NCI-H345 treated with DMSO at 0.1 percent for 48 hours (cell line): ENCODE data around the gene SLC25A22.

ENCODE experiments used
- DNase-seq: peaks from one replicate; lab custom pipeline; 2025; ENCODE audit not compliant: unreplicated experiment; lab: John Stamatoyannopoulos, UW

SLC25A22 gene

GRCh38 chr11:791658-792534, 6.2 kb downstream of the SLC25A22 start:
- DNase-seq: no peak

- no peak for DNase-seq
Measured at GRCh38 chr11:790721-791564, 7.1 kb downstream of the SLC25A22 start.

GRCh38 chr11:789943-790342, 8.1 kb downstream of the SLC25A22 start, which contains the start of gene CEND1:
CEND1 (minus strand) TSS chr11:790090; CDS start chr11:788576, 1,514 bp downstream.
- DNase-seq: peak; percentile 29

- no peak for DNase-seq
Measured at GRCh38 chr11:788953-789940, 8.8 kb downstream of the SLC25A22 start.

- DNase-seq: no peak
Measured at GRCh38 chr11:788009-788640, 10.0 kb downstream of the SLC25A22 start.

GRCh38 chr11:787084-787675, 10.9 kb downstream of the SLC25A22 start:
- no peak for DNase-seq

- DNase-seq: no peak
Measured at GRCh38 chr11:786235-787083, 11.6 kb downstream of the SLC25A22 start.

GRCh38 chr11:783581-784015, 14.5 kb downstream of the SLC25A22 start:
- no peak for DNase-seq

GRCh38 chr11:782264-783174, 15.6 kb downstream of the SLC25A22 start:
- no peak for DNase-seq

- no peak for DNase-seq
Measured at GRCh38 chr11:779955-780532, 18.0 kb downstream of the SLC25A22 start.

GRCh38 chr11:778976-779954, 18.8 kb downstream of the SLC25A22 start:
- no peak for DNase-seq

GRCh38 chr11:777288-778255, 20.5 kb downstream of the SLC25A22 start, which contains the start of gene GATD1:
GATD1 (minus strand) TSS chr11:777487; CDS start chr11:777462, 25 bp downstream.
- peak; percentile 78 for DNase-seq

GRCh38 chr11:776561-777287, 21.4 kb downstream of the SLC25A22 start:
- DNase-seq: no peak

- no peak for DNase-seq
Measured at GRCh38 chr11:776263-776560, 21.9 kb downstream of the SLC25A22 start.
